Kidney (tissue), 14 donors: Measurements from ENCODE around the gene DENND5B. TPM values are rescaled to one million over a fixed set of nuclear protein-coding genes. Genes with fewer than 3 reads are reported as not detected.

Experiments used
- DNase-seq, 5 donors: peaks; one replicate each; pipeline ENCODE4 v3.0.0-alpha.2; 2013 to 2020
- FAIRE-seq: peaks from 2 replicates; lab custom pipeline; 2012; peaks lifted over from hg19 to GRCh38; lab: Jason Lieb, UNC
- H3K27ac ChIP-seq, 2 donors: one replicate each; pipeline ENCODE4 v1.7.0; 2013; ENCODE audit warnings: low read depth in 2 of 2, low read length in 2 of 2, inconsistent platforms in 1 of 2
- H3K27me3 ChIP-seq: one replicate; pipeline ENCODE4 v1.7.1; 2013; ENCODE audit warnings: low read length, inconsistent platforms; ENCODE audit not compliant: control insufficient read depth, insufficient read depth
- H3K36me3 ChIP-seq, 3 donors: one replicate each; pipeline versions ENCODE4 v1.7.0 to v1.7.1; 2013; ENCODE audit warnings: low read length in 3 of 3, control low read depth in 1 of 3, inconsistent platforms in 1 of 3; ENCODE audit not compliant: insufficient read depth in 3 of 3, control insufficient read depth in 2 of 3
- H3K4me1 ChIP-seq, 3 donors: one replicate each; pipeline versions ENCODE4 v1.7.0 to v1.7.1; 2013; ENCODE audit warnings: low read length in 3 of 3, inconsistent platforms in 1 of 3, low read depth in 1 of 3; ENCODE audit not compliant: control insufficient read depth in 2 of 3, insufficient read depth in 2 of 3
- H3K4me3 ChIP-seq, 3 donors: one replicate each; pipeline versions ENCODE4 v1.7.0 to v1.8.1; 2013; ENCODE audit warnings: low read length in 3 of 3, control low read depth in 1 of 3, inconsistent platforms in 1 of 3
- H3K9ac ChIP-seq, 3 donors: one replicate each; pipeline versions ENCODE4 v1.7.0 to v1.7.1; 2013; ENCODE audit warnings: low read length in 3 of 3, control low read depth in 1 of 3, inconsistent platforms in 1 of 3
- H3K9me3 ChIP-seq, 3 donors: one replicate each; pipeline versions ENCODE4 v1.7.0 to v1.7.1; 2013; ENCODE audit warnings: low read length in 3 of 3, control low read depth in 1 of 3, inconsistent platforms in 1 of 3; ENCODE audit not compliant: control insufficient read depth in 2 of 3, insufficient read depth in 1 of 3
- intact Hi-C: fragments of 100-400 bp; cut with DNase I; formaldehyde crosslinking; loops from one replicate; pipeline ENCODE4 v1.11.1; 2022
- polyA plus RNA-seq: library from polyadenylated mRNA; stranded (reverse); fragments of 350-450 nt; fragmentation: Illumina TruSeq; extraction: RNeasy Lipid Tissue Mini Kit (QIAGEN cat#74804); gene quantifications from one replicate; pipeline ENCODE4 v1.2.3, GENCODE V29; 2014; ENCODE audit warnings: low read depth, low replicate concordance; ENCODE audit not compliant: insufficient read depth
- total RNA-seq: library from RNA; stranded (reverse); fragmentation: NEBNext Ultra II Directional; extraction: Animal tissue kit (Norgen Biotek cat#: 25700); gene quantifications from one replicate; pipeline ENCODE4 v1.2.1, GENCODE V29; 2021
- TF ChIP-seq, protein P1 (sequence below): IDR thresholded peaks from 3 replicates; pipeline ENCODE4 v1.5.1; 2012; ENCODE audit warnings: mild to moderate bottlenecking, moderate library complexity, borderline replicate concordance; ENCODE audit not compliant: insufficient read depth; ENCODE audit errors: extremely low read depth
- donor health status: control.
- donor health status: control.
- donor health status: control.
- donor health status: control.
- donor health status: control.
- donor health status: DM: yes; HTN: yes; CAD: no.
- donor health status: Normal renal cell carcinoma (clear cell type).

DENND5B gene
- total and polyA plus RNA-seq, 2 donors from 2014 or later: 2.9 to 14.1 TPM

- FAIRE-seq: no peak
- H3K36me3 ChIP-seq: no peaks in the 10 kb centered on the region
- H3K9me3 ChIP-seq: no peaks in the 10 kb centered on the region
- no peak overlapping the region for H3K27ac ChIP-seq
- H3K27me3 ChIP-seq: no peaks in the 10 kb centered on the region
- DNase-seq: no peak
- peaks cover 0 to 5% (median 4%) of the 10 kb centered on the region in 3 donors for H3K4me1 ChIP-seq
- H3K9ac ChIP-seq: no peak overlapping the region
- H3K4me3 ChIP-seq: no peak overlapping the region
- TF ChIP-seq, protein P1, sequence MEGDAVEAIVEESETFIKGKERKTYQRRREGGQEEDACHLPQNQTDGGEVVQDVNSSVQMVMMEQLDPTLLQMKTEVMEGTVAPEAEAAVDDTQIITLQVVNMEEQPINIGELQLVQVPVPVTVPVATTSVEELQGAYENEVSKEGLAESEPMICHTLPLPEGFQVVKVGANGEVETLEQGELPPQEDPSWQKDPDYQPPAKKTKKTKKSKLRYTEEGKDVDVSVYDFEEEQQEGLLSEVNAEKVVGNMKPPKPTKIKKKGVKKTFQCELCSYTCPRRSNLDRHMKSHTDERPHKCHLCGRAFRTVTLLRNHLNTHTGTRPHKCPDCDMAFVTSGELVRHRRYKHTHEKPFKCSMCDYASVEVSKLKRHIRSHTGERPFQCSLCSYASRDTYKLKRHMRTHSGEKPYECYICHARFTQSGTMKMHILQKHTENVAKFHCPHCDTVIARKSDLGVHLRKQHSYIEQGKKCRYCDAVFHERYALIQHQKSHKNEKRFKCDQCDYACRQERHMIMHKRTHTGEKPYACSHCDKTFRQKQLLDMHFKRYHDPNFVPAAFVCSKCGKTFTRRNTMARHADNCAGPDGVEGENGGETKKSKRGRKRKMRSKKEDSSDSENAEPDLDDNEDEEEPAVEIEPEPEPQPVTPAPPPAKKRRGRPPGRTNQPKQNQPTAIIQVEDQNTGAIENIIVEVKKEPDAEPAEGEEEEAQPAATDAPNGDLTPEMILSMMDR: no peak
- intact Hi-C loops: no loop called here
These were observed 65.3 kb downstream of the DENND5B start for GRCh38 chr12:31525496-31526157.

- H3K36me3 ChIP-seq: no peaks in the 10 kb centered on the region
- DNase-seq: no peak
- no peak overlapping the region for H3K4me3 ChIP-seq
- H3K4me1 ChIP-seq: peaks cover 0 to 8% (median 7%) of the 10 kb centered on the region in 3 donors
- no peaks in the 10 kb centered on the region for H3K9me3 ChIP-seq
- no peaks in the 10 kb centered on the region for H3K27me3 ChIP-seq
- H3K27ac ChIP-seq: no peak overlapping the region
- TF ChIP-seq, protein P1: no peak
- intact Hi-C loops: no loop called here
- no peak for FAIRE-seq
- no peak overlapping the region for H3K9ac ChIP-seq
These were observed 66.0 kb downstream of the DENND5B start for GRCh38 chr12:31524791-31525495.

DNA sequence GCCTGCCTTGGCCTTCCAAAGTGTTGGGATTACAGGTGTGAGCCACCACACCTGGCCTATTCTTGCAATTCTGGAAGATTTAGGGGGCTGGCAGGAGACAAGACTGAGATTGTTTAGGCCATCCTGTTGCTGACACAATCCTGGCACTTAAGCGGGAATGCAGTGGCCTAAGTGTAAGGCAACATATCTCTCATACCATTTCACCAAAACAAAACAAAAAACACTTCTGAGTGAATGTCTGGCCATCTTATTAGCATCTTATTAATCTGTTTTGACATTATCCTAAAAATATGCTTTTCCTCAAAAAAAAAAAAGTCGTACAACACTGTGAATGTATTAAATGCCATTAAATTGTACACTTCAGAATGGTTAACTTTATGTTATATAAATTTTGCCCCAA is 67.6 kb downstream of the DENND5B start:
- Histone ChIP-seq H3K27ac (no peak overlapping the region), H3K4me3 (no peak overlapping the region), H3K9ac (no peak overlapping the region), H3K27me3 (no peaks in the 10 kb centered on the region), H3K36me3 (no peaks in the 10 kb centered on the region), H3K4me1 (peaks cover 4 to 22% (median 7%) of the 10 kb centered on the region in 3 donors), H3K9me3 (no peaks in the 10 kb centered on the region)
- DNase-seq: no peak
- intact Hi-C loops: no loop called here
- TF ChIP-seq, protein P1: no peak
- no peak for FAIRE-seq
